ENCODE measurements around the gene STIP1.

The STIP1 gene

GRCh38 chr11:64211181-64211872, 25.4 kb downstream of the STIP1 start:
- Histone ChIP-seq H3K27me3 (ENCODE audit: control insufficient read depth in 1 of 2, insufficient read depth in 2 of 2, low read length in 2 of 2) (no peaks in the 10 kb centered on the region), H3K27ac (ENCODE audit: low read length) (no peak overlapping the region), H3K4me1 (ENCODE audit: control insufficient read depth, insufficient read depth, low read length) (peaks cover 14% of the 10 kb centered on the region), H3K36me3 (ENCODE audit: control insufficient read depth in 2 of 2, insufficient read depth in 2 of 2, low read length in 2 of 2) (peaks cover 0 to 7% of the 10 kb centered on the region in 2 donors), H3K9ac (ENCODE audit: low read length in 2 of 2) (no peak overlapping the region), H3K4me3 (ENCODE audit: low read length in 2 of 2) (no peak overlapping the region), H3K9me3 (ENCODE audit: control insufficient read depth in 2 of 2, low read length in 2 of 2) (no peaks in the 10 kb centered on the region)

- Histone ChIP-seq H3K27ac (ENCODE audit: low read length) (no peak overlapping the region), H3K36me3 (ENCODE audit: control insufficient read depth in 2 of 2, insufficient read depth in 2 of 2, low read length in 2 of 2) (peaks cover 0 to under 1% of the 10 kb centered on the region in 2 donors), H3K4me3 (ENCODE audit: low read length in 2 of 2) (no peak overlapping the region), H3K4me1 (ENCODE audit: control insufficient read depth, insufficient read depth, low read length) (no peaks in the 10 kb centered on the region), H3K9ac (ENCODE audit: low read length in 2 of 2) (no peak overlapping the region), H3K27me3 (ENCODE audit: control insufficient read depth in 1 of 2, insufficient read depth in 2 of 2, low read length in 2 of 2) (no peaks in the 10 kb centered on the region), H3K9me3 (ENCODE audit: control insufficient read depth in 2 of 2, low read length in 2 of 2) (no peaks in the 10 kb centered on the region)
Observed at GRCh38 chr11:64216879-64217278, 30.9 kb downstream of the STIP1 start.

GRCh38 chr11:64218628-64219353, 32.8 kb downstream of the STIP1 start:
- Histone ChIP-seq H3K4me1 (ENCODE audit: control insufficient read depth, insufficient read depth, low read length) (no peaks in the 10 kb centered on the region), H3K27me3 (ENCODE audit: control insufficient read depth in 1 of 2, insufficient read depth in 2 of 2, low read length in 2 of 2) (no peaks in the 10 kb centered on the region), H3K9ac (ENCODE audit: low read length in 2 of 2) (no peak overlapping the region), H3K9me3 (ENCODE audit: control insufficient read depth in 2 of 2, low read length in 2 of 2) (no peaks in the 10 kb centered on the region), H3K36me3 (ENCODE audit: control insufficient read depth in 2 of 2, insufficient read depth in 2 of 2, low read length in 2 of 2) (peaks cover 0 to 6% of the 10 kb centered on the region in 2 donors), H3K27ac (ENCODE audit: low read length) (no peak overlapping the region), H3K4me3 (ENCODE audit: low read length in 2 of 2) (no peak overlapping the region)

GRCh38 chr11:64219354-64219684, 33.3 kb downstream of the STIP1 start:
- Histone ChIP-seq H3K27me3 (ENCODE audit: control insufficient read depth in 1 of 2, insufficient read depth in 2 of 2, low read length in 2 of 2) (no peaks in the 10 kb centered on the region), H3K4me3 (ENCODE audit: low read length in 2 of 2) (no peak overlapping the region), H3K9ac (ENCODE audit: low read length in 2 of 2) (no peak overlapping the region), H3K9me3 (ENCODE audit: control insufficient read depth in 2 of 2, low read length in 2 of 2) (no peaks in the 10 kb centered on the region), H3K36me3 (ENCODE audit: control insufficient read depth in 2 of 2, insufficient read depth in 2 of 2, low read length in 2 of 2) (peaks cover 0 to 9% of the 10 kb centered on the region in 2 donors), H3K27ac (ENCODE audit: low read length) (no peak overlapping the region), H3K4me1 (ENCODE audit: control insufficient read depth, insufficient read depth, low read length) (no peaks in the 10 kb centered on the region)

- Histone ChIP-seq H3K27ac (ENCODE audit: low read length) (no peak overlapping the region), H3K36me3 (ENCODE audit: control insufficient read depth in 2 of 2, insufficient read depth in 2 of 2, low read length in 2 of 2) (peaks cover 0 to 9% of the 10 kb centered on the region in 2 donors), H3K9ac (ENCODE audit: low read length in 2 of 2) (no peak overlapping the region), H3K9me3 (ENCODE audit: control insufficient read depth in 2 of 2, low read length in 2 of 2) (no peaks in the 10 kb centered on the region), H3K4me1 (ENCODE audit: control insufficient read depth, insufficient read depth, low read length) (peaks cover 3% of the 10 kb centered on the region), H3K4me3 (ENCODE audit: low read length in 2 of 2) (no peak overlapping the region), H3K27me3 (ENCODE audit: control insufficient read depth in 1 of 2, insufficient read depth in 2 of 2, low read length in 2 of 2) (no peaks in the 10 kb centered on the region)
Observed at GRCh38 chr11:64219755-64220154, 33.8 kb downstream of the STIP1 start.

GRCh38 chr11:64220271-64220670, 34.3 kb downstream of the STIP1 start:
- Histone ChIP-seq H3K27ac (ENCODE audit: low read length) (no peak overlapping the region), H3K36me3 (ENCODE audit: control insufficient read depth in 2 of 2, insufficient read depth in 2 of 2, low read length in 2 of 2) (peaks cover 0 to 9% of the 10 kb centered on the region in 2 donors), H3K4me3 (ENCODE audit: low read length in 2 of 2) (no peak overlapping the region)

GRCh38 chr11:64220798-64221197, 34.8 kb downstream of the STIP1 start:
- Histone ChIP-seq H3K4me1 (ENCODE audit: control insufficient read depth, insufficient read depth, low read length) (peaks cover 14% of the 10 kb centered on the region), H3K27me3 (ENCODE audit: control insufficient read depth in 1 of 2, insufficient read depth in 2 of 2, low read length in 2 of 2) (no peaks in the 10 kb centered on the region), H3K4me3 (ENCODE audit: low read length in 2 of 2) (no peak overlapping the region), H3K36me3 (ENCODE audit: control insufficient read depth in 2 of 2, insufficient read depth in 2 of 2, low read length in 2 of 2) (peaks cover 0 to 9% of the 10 kb centered on the region in 2 donors), H3K9ac (ENCODE audit: low read length in 2 of 2) (no peak overlapping the region), H3K27ac (ENCODE audit: low read length) (no peak overlapping the region), H3K9me3 (ENCODE audit: control insufficient read depth in 2 of 2, low read length in 2 of 2) (no peaks in the 10 kb centered on the region)

More at GRCh38 chr11:64220271-64220670, 34.3 kb downstream of the STIP1 start:
- no peaks in the 10 kb centered on the region for H3K9me3 ChIP-seq (ENCODE audit: control insufficient read depth in 2 of 2, low read length in 2 of 2)
- H3K4me1 ChIP-seq (ENCODE audit: control insufficient read depth, insufficient read depth, low read length), result peaks cover 8% of the 10 kb centered on the region
- H3K27me3 ChIP-seq (ENCODE audit: control insufficient read depth in 1 of 2, insufficient read depth in 2 of 2, low read length in 2 of 2), result no peaks in the 10 kb centered on the region
- H3K9ac ChIP-seq (ENCODE audit: low read length in 2 of 2), result no peak overlapping the region

GRCh38 chr11:64222651-64223000, 36.7 kb downstream of the STIP1 start:
- Histone ChIP-seq H3K9me3 (ENCODE audit: control insufficient read depth in 2 of 2, low read length in 2 of 2) (no peaks in the 10 kb centered on the region), H3K36me3 (ENCODE audit: control insufficient read depth in 2 of 2, insufficient read depth in 2 of 2, low read length in 2 of 2) (peaks cover 0 to 9% of the 10 kb centered on the region in 2 donors), H3K27me3 (ENCODE audit: control insufficient read depth in 1 of 2, insufficient read depth in 2 of 2, low read length in 2 of 2) (no peaks in the 10 kb centered on the region), H3K4me3 (ENCODE audit: low read length in 2 of 2) (no peak overlapping the region), H3K27ac (ENCODE audit: low read length) (no peak overlapping the region), H3K4me1 (ENCODE audit: control insufficient read depth, insufficient read depth, low read length) (peaks cover 27% of the 10 kb centered on the region), H3K9ac (ENCODE audit: low read length in 2 of 2) (no peak overlapping the region)

GRCh38 chr11:64223001-64223651, 37.2 kb downstream of the STIP1 start:
- no peak overlapping the region for H3K27ac ChIP-seq (ENCODE audit: low read length)
- H3K4me1 ChIP-seq (ENCODE audit: control insufficient read depth, insufficient read depth, low read length), result peaks cover 28% of the 10 kb centered on the region
- no peak overlapping the region for H3K9ac ChIP-seq (ENCODE audit: low read length in 2 of 2)
- H3K27me3 ChIP-seq (ENCODE audit: control insufficient read depth in 1 of 2, insufficient read depth in 2 of 2, low read length in 2 of 2), result no peaks in the 10 kb centered on the region
- H3K4me3 ChIP-seq (ENCODE audit: low read length in 2 of 2), result no peak overlapping the region
- no peaks in the 10 kb centered on the region for H3K9me3 ChIP-seq (ENCODE audit: control insufficient read depth in 2 of 2, low read length in 2 of 2)
- H3K36me3 ChIP-seq (ENCODE audit: control insufficient read depth in 2 of 2, insufficient read depth in 2 of 2, low read length in 2 of 2), result peaks cover 0 to 9% of the 10 kb centered on the region in 2 donors

GRCh38 chr11:64224151-64224890, 38.4 kb downstream of the STIP1 start:
- H3K4me1 ChIP-seq (ENCODE audit: control insufficient read depth, insufficient read depth, low read length), result peaks cover 30% of the 10 kb centered on the region
- H3K9me3 ChIP-seq (ENCODE audit: control insufficient read depth in 2 of 2, low read length in 2 of 2), result no peaks in the 10 kb centered on the region
- peaks cover 0 to 9% of the 10 kb centered on the region in 2 donors for H3K36me3 ChIP-seq (ENCODE audit: control insufficient read depth in 2 of 2, insufficient read depth in 2 of 2, low read length in 2 of 2)
- no peak overlapping the region for H3K4me3 ChIP-seq (ENCODE audit: low read length in 2 of 2)
- H3K27ac ChIP-seq (ENCODE audit: low read length), result no peak overlapping the region
- H3K9ac ChIP-seq (ENCODE audit: low read length in 2 of 2), result no peak overlapping the region
- no peaks in the 10 kb centered on the region for H3K27me3 ChIP-seq (ENCODE audit: control insufficient read depth in 1 of 2, insufficient read depth in 2 of 2, low read length in 2 of 2)
